ENCODE measurements around the gene ZNF710.

Gene ZNF710

GRCh38 chr15:90091156-90091931, 90.2 kb downstream of the ZNF710 start:
- Histone ChIP-seq H3K27ac (replicated peaks) (no peak overlapping the region), H3K4me3 (replicated peaks; ENCODE audit: insufficient read depth, low read length) (no peak overlapping the region), H3K27me3 (ENCODE audit: insufficient read depth, poor library complexity, severe bottlenecking) (no peaks in the 10 kb centered on the region)
- no peak for DNase-seq (ENCODE audit: low read depth in 1 of 2, low spot score in 1 of 2)
- TF ChIP-seq, protein P1, sequence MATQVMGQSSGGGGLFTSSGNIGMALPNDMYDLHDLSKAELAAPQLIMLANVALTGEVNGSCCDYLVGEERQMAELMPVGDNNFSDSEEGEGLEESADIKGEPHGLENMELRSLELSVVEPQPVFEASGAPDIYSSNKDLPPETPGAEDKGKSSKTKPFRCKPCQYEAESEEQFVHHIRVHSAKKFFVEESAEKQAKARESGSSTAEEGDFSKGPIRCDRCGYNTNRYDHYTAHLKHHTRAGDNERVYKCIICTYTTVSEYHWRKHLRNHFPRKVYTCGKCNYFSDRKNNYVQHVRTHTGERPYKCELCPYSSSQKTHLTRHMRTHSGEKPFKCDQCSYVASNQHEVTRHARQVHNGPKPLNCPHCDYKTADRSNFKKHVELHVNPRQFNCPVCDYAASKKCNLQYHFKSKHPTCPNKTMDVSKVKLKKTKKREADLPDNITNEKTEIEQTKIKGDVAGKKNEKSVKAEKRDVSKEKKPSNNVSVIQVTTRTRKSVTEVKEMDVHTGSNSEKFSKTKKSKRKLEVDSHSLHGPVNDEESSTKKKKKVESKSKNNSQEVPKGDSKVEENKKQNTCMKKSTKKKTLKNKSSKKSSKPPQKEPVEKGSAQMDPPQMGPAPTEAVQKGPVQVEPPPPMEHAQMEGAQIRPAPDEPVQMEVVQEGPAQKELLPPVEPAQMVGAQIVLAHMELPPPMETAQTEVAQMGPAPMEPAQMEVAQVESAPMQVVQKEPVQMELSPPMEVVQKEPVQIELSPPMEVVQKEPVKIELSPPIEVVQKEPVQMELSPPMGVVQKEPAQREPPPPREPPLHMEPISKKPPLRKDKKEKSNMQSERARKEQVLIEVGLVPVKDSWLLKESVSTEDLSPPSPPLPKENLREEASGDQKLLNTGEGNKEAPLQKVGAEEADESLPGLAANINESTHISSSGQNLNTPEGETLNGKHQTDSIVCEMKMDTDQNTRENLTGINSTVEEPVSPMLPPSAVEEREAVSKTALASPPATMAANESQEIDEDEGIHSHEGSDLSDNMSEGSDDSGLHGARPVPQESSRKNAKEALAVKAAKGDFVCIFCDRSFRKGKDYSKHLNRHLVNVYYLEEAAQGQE (IDR thresholded peaks at IDR 0.05; ENCODE audit: insufficient replicate concordance, low read depth): no peak
- TF ChIP-seq GABPA (IDR thresholded peaks at IDR 0.05; ENCODE audit: low read depth): no peak
- no peak for TF ChIP-seq CTCF (IDR thresholded peaks at IDR 0.05; ENCODE audit: insufficient read depth, low read length)
- no peak for TF ChIP-seq SPI1 (IDR thresholded peaks at IDR 0.05; ENCODE audit: borderline replicate concordance, low read depth)
- no peak for TF ChIP-seq POLR2AphosphoS5 (IDR thresholded peaks at IDR 0.05; ENCODE audit: low read depth)

- TF ChIP-seq, protein P1 (IDR thresholded peaks at IDR 0.05; ENCODE audit: insufficient replicate concordance, low read depth): no peak
- Histone ChIP-seq H3K27me3 (ENCODE audit: insufficient read depth, poor library complexity, severe bottlenecking) (no peaks in the 10 kb centered on the region), H3K4me3 (replicated peaks; ENCODE audit: insufficient read depth, low read length) (no peak overlapping the region), H3K27ac (replicated peaks) (no peak overlapping the region)
- no peak for DNase-seq (ENCODE audit: low read depth in 1 of 2, low spot score in 1 of 2)
Measured at GRCh38 chr15:90095521-90095959, 94.4 kb downstream of the ZNF710 start.

GRCh38 chr15:90097475-90097874, 96.4 kb downstream of the ZNF710 start:
- Histone ChIP-seq H3K27ac (replicated peaks) (no peak overlapping the region), H3K4me3 (replicated peaks; ENCODE audit: insufficient read depth, low read length) (no peak overlapping the region), H3K27me3 (ENCODE audit: insufficient read depth, poor library complexity, severe bottlenecking) (no peaks in the 10 kb centered on the region)
- TF ChIP-seq, protein P1 (IDR thresholded peaks at IDR 0.05; ENCODE audit: insufficient replicate concordance, low read depth): no peak
- no peak for TF ChIP-seq CTCF (IDR thresholded peaks at IDR 0.05; ENCODE audit: insufficient read depth, low read length)
- DNase-seq (ENCODE audit: low read depth in 1 of 2, low spot score in 1 of 2): no peak

Data from HL-60 (cell line).